HFF-Myc (cell line): ENCODE data around the gene DLG2.

Experiments
- DNase-seq: peaks from one replicate; pipeline ENCODE4 v3.0.0-alpha.2; 2011; ENCODE audit warnings: low read depth; ENCODE audit errors: extremely low read depth
- H3K4me3 ChIP-seq: replicated peaks from 2 replicates; pipeline ENCODE4 v1.5.1; 2011; ENCODE audit warnings: low read depth, mild to moderate bottlenecking, control low read depth, low read length
- TF ChIP-seq, protein P1 (sequence below): IDR thresholded peaks from 2 replicates; pipeline ENCODE4 v1.5.1; 2012; ENCODE audit warnings: mild to moderate bottlenecking, low read depth, low read length, control low read depth; ENCODE audit errors: missing control alignments

DLG2 gene

DNA sequence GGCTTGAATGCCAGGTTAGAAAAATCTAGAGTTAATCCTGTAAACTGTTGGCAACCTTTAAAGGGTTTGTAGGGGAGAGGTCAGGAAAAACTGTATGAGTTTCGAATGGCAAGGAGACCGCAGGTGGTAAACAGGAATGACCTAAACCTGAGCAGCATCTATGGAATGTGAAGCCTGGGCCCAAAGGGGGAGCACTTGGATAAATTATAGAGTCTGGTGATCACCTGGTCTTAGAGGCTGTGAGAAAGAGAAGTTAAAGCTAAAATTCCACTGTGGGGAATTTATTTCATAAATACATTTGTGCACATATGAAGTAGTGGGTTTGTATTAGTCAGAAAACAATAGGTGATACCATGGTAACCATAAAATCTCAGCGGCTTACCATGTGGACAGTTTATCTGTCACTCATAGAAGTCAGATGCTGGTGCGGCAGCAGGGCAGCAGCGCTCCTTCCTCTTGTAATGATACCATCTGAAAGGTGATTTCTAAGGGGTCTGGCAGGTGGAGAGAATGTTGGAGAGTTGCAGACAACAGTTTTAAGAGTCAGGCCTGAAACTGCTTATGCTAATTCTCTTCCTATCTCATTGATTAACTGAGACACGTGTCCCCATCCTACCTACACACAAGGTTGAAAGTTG lies 1236.6 kb downstream of the DLG2 start:
- no peak for DNase-seq
- TF ChIP-seq, protein P1, sequence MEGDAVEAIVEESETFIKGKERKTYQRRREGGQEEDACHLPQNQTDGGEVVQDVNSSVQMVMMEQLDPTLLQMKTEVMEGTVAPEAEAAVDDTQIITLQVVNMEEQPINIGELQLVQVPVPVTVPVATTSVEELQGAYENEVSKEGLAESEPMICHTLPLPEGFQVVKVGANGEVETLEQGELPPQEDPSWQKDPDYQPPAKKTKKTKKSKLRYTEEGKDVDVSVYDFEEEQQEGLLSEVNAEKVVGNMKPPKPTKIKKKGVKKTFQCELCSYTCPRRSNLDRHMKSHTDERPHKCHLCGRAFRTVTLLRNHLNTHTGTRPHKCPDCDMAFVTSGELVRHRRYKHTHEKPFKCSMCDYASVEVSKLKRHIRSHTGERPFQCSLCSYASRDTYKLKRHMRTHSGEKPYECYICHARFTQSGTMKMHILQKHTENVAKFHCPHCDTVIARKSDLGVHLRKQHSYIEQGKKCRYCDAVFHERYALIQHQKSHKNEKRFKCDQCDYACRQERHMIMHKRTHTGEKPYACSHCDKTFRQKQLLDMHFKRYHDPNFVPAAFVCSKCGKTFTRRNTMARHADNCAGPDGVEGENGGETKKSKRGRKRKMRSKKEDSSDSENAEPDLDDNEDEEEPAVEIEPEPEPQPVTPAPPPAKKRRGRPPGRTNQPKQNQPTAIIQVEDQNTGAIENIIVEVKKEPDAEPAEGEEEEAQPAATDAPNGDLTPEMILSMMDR = no peak

DNA sequence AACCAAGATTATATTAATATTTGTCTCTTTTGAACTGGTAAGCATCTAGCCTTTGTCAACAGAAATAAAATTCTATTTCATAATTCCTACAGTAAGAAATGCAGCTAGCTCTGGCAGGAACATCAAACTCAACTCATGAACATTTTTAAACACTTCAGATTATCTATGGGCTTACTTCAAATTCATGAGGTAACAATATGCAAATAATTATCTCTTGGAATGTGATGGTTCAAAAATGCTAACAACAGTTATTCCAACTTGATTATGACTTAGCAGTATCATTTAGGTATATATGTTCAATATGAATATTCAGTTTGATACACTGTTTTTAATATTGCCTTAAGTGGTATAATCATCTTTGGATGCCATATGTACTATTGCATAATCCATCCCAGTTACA lies 1237.4 kb downstream of the DLG2 start:
- TF ChIP-seq, protein P1 = no peak

More for the DNA sequence above, 1236.6 kb downstream of the DLG2 start:
- no peak overlapping the region for H3K4me3 ChIP-seq

DNA sequence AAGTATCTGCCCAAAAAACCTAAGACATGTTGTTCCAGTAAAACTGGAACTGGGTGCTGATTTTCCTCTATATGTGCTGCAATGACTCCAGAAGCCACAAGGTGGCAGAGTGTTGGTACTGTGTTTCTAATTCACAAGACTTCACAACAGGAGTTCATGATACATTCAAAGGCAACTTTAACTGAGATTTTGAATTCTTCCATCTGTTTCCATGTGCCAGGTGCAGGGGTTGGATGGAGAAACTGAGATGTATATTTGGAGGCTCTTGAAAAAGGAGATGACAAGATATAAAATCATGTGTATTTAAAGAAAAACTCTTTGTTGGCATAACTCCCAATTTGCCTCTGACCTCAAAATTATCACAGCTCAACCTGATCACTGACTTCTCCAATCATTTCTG lies 1242.4 kb downstream of the DLG2 start:
- no peak overlapping the region for H3K4me3 ChIP-seq
- peak; percentile 10 for DNase-seq
- TF ChIP-seq, protein P1 = peak; percentile 66

More for the DNA sequence above, 1237.4 kb downstream of the DLG2 start:
- H3K4me3 ChIP-seq = no peak overlapping the region
- DNase-seq = no peak

DNA sequence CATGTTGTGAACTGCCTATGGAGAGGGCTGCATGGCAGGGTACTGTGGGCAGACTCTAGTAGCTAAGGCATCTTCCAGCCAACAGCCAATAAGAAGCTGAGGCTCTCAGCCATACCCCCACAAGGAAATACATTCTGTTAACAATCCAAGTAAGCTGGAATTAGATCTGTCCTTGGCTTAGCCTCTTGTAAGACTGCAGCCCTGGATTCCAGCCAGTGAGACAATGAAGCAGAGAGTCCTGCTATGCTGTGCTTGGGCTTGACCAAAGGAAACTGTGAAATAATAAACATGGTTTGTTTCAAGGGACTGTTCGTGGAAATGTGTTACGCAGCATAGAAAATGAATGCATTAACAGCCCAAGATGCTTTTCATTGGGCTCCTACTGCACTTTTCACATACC lies 1243.6 kb downstream of the DLG2 start:
- TF ChIP-seq, protein P1 = no peak
- no peak for DNase-seq
- H3K4me3 ChIP-seq = no peak overlapping the region

DNA sequence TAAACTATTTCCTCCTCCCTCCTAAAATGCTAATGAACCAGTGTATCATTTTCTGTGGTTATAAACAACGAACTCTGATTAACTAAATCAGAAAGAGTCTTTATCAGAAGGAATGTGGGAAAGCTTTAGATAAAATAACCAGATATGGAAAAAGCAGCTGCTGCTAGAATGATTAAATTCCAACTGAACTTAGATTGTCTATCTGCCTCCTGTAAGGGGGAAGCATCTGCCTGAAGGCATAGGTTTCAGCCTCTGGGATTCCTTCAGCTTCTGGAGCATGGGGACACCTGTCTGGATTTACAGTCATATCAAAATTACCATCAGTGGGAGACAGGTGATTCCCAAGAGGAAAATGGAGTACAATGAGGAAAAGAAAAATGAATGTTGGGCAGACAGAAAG lies 1245.5 kb downstream of the DLG2 start:
- H3K4me3 ChIP-seq = no peak overlapping the region
- TF ChIP-seq, protein P1 = no peak
- DNase-seq = no peak

DNA sequence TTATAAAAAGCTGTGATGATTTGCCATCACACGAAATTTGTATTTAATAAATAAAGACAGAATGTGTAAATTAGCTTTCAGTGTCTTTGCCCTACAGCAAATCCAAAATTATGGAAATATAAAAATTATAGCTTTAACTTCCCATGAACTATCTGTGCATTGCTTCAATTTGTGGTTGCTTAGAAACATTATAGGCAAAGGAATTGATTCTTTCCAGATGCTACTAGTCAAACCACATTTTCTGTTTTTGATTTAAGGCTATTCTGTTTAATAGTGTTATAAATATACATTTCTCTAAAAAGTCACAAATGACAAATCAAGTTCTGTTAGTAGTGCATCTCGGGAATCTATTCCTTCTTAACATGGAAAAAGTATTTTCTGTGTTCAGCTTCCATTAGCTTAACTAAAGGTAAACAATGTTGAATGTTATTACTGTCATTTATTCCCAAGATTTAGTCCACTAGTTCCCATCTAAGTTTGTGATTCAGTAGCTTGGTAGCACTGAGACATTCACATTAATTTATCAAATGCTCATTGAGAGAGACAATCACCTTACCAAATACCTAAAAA lies 1254.7 kb downstream of the DLG2 start:
- TF ChIP-seq, protein P1 = no peak
- no peak for DNase-seq
- no peak overlapping the region for H3K4me3 ChIP-seq
